DND-41 (cell line): Measurements from ENCODE around the gene PC.

Experiments used
- EZH2 ChIP-seq: IDR thresholded peaks from 3 replicates; pipeline ENCODE4 v1.6.1; 2012; ENCODE audit warnings: borderline replicate concordance, low read depth, mild to moderate bottlenecking, moderate library complexity, low read length, inconsistent platforms; ENCODE audit not compliant: severe bottlenecking
- TF ChIP-seq, protein P1 (sequence below): IDR thresholded peaks from 2 replicates; pipeline ENCODE4 v1.5.1; 2012; ENCODE audit warnings: borderline replicate concordance, low read length, moderate library complexity, mild to moderate bottlenecking; ENCODE audit not compliant: poor library complexity, severe bottlenecking; ENCODE audit errors: extremely low read depth

DNA sequence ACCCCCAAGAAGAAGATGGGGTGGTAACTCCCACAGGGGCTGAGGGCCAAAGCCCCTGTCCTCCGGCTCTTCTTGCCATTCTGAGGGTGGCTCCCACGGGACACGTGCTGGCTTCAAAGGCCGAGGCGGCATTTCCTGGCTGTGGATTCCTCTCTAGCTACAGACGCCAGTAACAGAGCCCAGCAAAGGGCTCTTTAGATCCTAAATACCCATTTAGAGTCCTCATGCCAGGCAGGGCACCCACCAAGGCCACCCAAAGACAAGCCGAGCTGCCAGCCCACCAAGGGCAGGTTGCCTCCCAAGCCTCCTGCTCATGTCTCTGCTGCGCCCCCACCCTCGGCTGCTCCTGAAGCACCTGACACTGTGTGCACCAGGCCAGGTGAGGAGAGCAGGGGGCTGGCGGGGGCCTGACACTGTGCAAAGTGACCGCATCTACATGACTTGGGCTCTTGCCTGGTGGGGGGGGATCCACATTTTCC, 95.6 kb downstream of the PC start:
- TF ChIP-seq, protein P1, sequence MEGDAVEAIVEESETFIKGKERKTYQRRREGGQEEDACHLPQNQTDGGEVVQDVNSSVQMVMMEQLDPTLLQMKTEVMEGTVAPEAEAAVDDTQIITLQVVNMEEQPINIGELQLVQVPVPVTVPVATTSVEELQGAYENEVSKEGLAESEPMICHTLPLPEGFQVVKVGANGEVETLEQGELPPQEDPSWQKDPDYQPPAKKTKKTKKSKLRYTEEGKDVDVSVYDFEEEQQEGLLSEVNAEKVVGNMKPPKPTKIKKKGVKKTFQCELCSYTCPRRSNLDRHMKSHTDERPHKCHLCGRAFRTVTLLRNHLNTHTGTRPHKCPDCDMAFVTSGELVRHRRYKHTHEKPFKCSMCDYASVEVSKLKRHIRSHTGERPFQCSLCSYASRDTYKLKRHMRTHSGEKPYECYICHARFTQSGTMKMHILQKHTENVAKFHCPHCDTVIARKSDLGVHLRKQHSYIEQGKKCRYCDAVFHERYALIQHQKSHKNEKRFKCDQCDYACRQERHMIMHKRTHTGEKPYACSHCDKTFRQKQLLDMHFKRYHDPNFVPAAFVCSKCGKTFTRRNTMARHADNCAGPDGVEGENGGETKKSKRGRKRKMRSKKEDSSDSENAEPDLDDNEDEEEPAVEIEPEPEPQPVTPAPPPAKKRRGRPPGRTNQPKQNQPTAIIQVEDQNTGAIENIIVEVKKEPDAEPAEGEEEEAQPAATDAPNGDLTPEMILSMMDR = no peak
- no peak for TF ChIP-seq EZH2
